ENCODE measurements around the gene ASB10. TPM values are rescaled to one million over a fixed set of nuclear protein-coding genes. Genes with fewer than 3 reads are reported as not detected.

Gene ASB10
- polyA plus RNA-seq, 1 of the 3 experiments (the other 2 are of a cell fraction), result not detected

GRCh38 chr7:151211155-151211772, 24.2 kb upstream of the ASB10 start:
- POLR2A ChIA-PET, result interaction anchor here (1.5 kb wide), 1 partner anchor 16 kb away, joined by 5 read pairs; the partner anchor contains the start of gene ABCF2
- no peaks in the 10 kb centered on the region for H3K4me1 ChIP-seq (ENCODE audit: control insufficient read depth in 1 of 2, insufficient read depth in 2 of 2, low read depth in 1 of 2, low read length in 1 of 2)
- TF ChIP-seq PBX3 (IDR thresholded peaks at IDR 0.05), result no peak
- no peak for TF ChIP-seq EZH2phosphoT487 (IDR thresholded peaks at IDR 0.05; ENCODE audit: borderline replicate concordance, low read depth)
- no peak for TF ChIP-seq ZBTB33 (IDR thresholded peaks at IDR 0.05; ENCODE audit: borderline replicate concordance, low read depth)
- TF ChIP-seq CTCF (IDR thresholded peaks at IDR 0.05), result no peak
- TF ChIP-seq SIN3A (IDR thresholded peaks at IDR 0.05; ENCODE audit: borderline replicate concordance, low read depth, low read length), result no peak
- TF ChIP-seq FOXJ3 (CRISPR knock-in tag; IDR thresholded peaks at IDR 0.05), result no peak
- no peak for TF ChIP-seq ELF1 (IDR thresholded peaks at IDR 0.05)
- no peak for TF ChIP-seq SMC3 (IDR thresholded peaks at IDR 0.05; ENCODE audit: low read depth, low read length)
- TF ChIP-seq MEF2A (IDR thresholded peaks at IDR 0.05; ENCODE audit: borderline replicate concordance, low read depth), result no peak
- no peak for TF ChIP-seq TCF12 (IDR thresholded peaks at IDR 0.05)
- TF ChIP-seq GABPA (IDR thresholded peaks at IDR 0.05; ENCODE audit: low read depth), result no peak
- no peak for TF ChIP-seq USF1 (IDR thresholded peaks at IDR 0.05; ENCODE audit: borderline replicate concordance, low read depth)
- no peak for TF ChIP-seq NRF1 (IDR thresholded peaks at IDR 0.05; ENCODE audit: low read depth, low read length)
- no peak for TF ChIP-seq FOXM1 (IDR thresholded peaks at IDR 0.05; ENCODE audit: low read depth)
- no peak for TF ChIP-seq RCOR1 (IDR thresholded peaks at IDR 0.05; ENCODE audit: low read length)
- H3K9me3 ChIP-seq, result no peaks in the 10 kb centered on the region
- H2AFZ ChIP-seq (ENCODE audit: low read depth), result no peak overlapping the region
- H3K9me2 ChIP-seq, result no peaks in the 10 kb centered on the region
- CTCF ChIA-PET, result interaction anchor here (0.8 to 2.2 kb wide), 5 partner anchors 12 to 87 kb away, joined by 3 to 6 read pairs (median 3); no protein-coding TSS in a partner anchor
- peaks cover 6% of the 10 kb centered on the region; the same call in 1 of the 2 replicates for H3K27me3 ChIP-seq (ENCODE audit: insufficient read depth)
- H3K79me2 ChIP-seq (ENCODE audit: insufficient read depth), result no peaks in the 10 kb centered on the region
- H4K20me1 ChIP-seq (ENCODE audit: insufficient read depth), result 0 out of 2 replicates have a peak, but pooled peaks cover 9% of the 10 kb centered on the region
- H3K27ac ChIP-seq (ENCODE audit: low read depth in 2 of 2, low read length in 1 of 2), result no peak overlapping the region
- no peak for DNase-seq
- no peak overlapping the region for H3K4me2 ChIP-seq
- no peak overlapping the region for H3K9ac ChIP-seq
- H3K4me3 ChIP-seq (ENCODE audit: low read depth in 2 of 2, low read length in 1 of 2), result no peak overlapping the region
- H3F3A ChIP-seq (replicated peaks; ENCODE audit: insufficient read depth), result no peaks in the 10 kb centered on the region
- peaks cover 25 to 36% of the 10 kb centered on the region in 2 experiments for H3K36me3 ChIP-seq (replicated peaks in 1 of 2; ENCODE audit: control insufficient read depth in 1 of 2, insufficient read depth in 2 of 2, low read length in 1 of 2)
- WGBS (ENCODE audit: low lambda C conversion rate), result 87% methylated on average over 3 of the region's 3 CpGs
